Spleen (tissue), 11 donors: ENCODE data around the gene BLOC1S1. TPM values are rescaled to one million over a fixed set of nuclear protein-coding genes. Genes with fewer than 3 reads are reported as not detected.

ENCODE experiments used
- DNase-seq: peaks from one replicate; pipeline ENCODE4 v3.0.0-alpha.2; 2020
- H3K27ac ChIP-seq, 8 donors: fragments of 200-600 bp; sonication (generic) in 7 of 8; 1 replicate in 4 of 8; 2 replicates in 4 of 8; pipeline versions ENCODE4 v1.5.0 to v1.8.0; 2016 to 2021; ENCODE audit warnings: inconsistent platforms in 4 of 8, mild to moderate bottlenecking in 4 of 8, moderate library complexity in 1 of 8
- H3K27me3 ChIP-seq, 7 donors: fragments of 200-600 bp; sonication (generic) in 6 of 7; replicated peaks in 1 of 7; 1 replicate in 4 of 7; 2 replicates in 3 of 7; pipeline versions ENCODE4 v1.5.0 to v1.8.0; 2016 to 2021; ENCODE audit warnings: inconsistent platforms in 3 of 7, mild to moderate bottlenecking in 1 of 7
- H3K36me3 ChIP-seq, 6 donors: fragments of 200-600 bp; sonication (generic) in 5 of 6; 1 replicate in 4 of 6; 2 replicates in 2 of 6; pipeline versions ENCODE4 v1.5.0 to v1.8.0; 2016 to 2021; ENCODE audit warnings: inconsistent platforms in 2 of 6
- H3K4me1 ChIP-seq, 6 donors: fragments of 200-600 bp; sonication (generic) in 5 of 6; 1 replicate in 3 of 6; 2 replicates in 3 of 6; pipeline versions ENCODE4 v1.5.0 to v1.8.0; 2016 to 2021; ENCODE audit warnings: inconsistent platforms in 3 of 6
- H3K4me3 ChIP-seq, 8 donors: fragments of 200-600 bp; sonication (generic) in 7 of 8; 1 replicate in 4 of 8; 2 replicates in 4 of 8; pipeline versions ENCODE4 v1.5.0 to v1.8.0; 2016 to 2021; ENCODE audit warnings: inconsistent platforms in 4 of 8, mild to moderate bottlenecking in 4 of 8, moderate library complexity in 2 of 8
- H3K9me3 ChIP-seq, 8 donors: fragments of 200-600 bp; sonication (generic) in 7 of 8; 1 replicate in 4 of 8; 2 replicates in 4 of 8; pipeline versions ENCODE4 v1.5.0 to v1.8.0; 2016 to 2021; ENCODE audit warnings: inconsistent platforms in 4 of 8
- POLR2A ChIP-seq, 3 donors: fragments of 450-650 bp; IDR thresholded peaks; one replicate each; pipeline ENCODE4 v1.5.1; 2017; ENCODE audit warnings: antibody characterized with exemption in 3 of 3, mild to moderate bottlenecking in 1 of 3
- POLR2AphosphoS5 ChIP-seq, 3 donors: sonication (generic); formaldehyde crosslinking; IDR thresholded peaks; one replicate each; pipeline ENCODE4 v1.5.1; 2017; ENCODE audit warnings: antibody characterized with exemption in 3 of 3
- WGBS, 5 donors: extraction: QIAGEN DNeasy Blood & Tissue Kit in 3 of 5; methylation state at CpG; one replicate each; pipeline versions ENCODE4 v1.1.5 to v1.1.7; 2013 to 2018; 5-methylcytosine and 5-hydroxymethylcytosine counted together
- intact Hi-C: fragments of 100-400 bp; cut with DNase I; formaldehyde crosslinking; loops from one replicate; pipeline ENCODE4 v1.15.0; 2023; ENCODE audit warnings: low total_unique reads
- polyA plus RNA-seq, 3 donors: library from polyadenylated mRNA; stranded (reverse); fragments of 200-250 nt; gene quantifications; one replicate each; pipeline ENCODE4 v1.2.1, GENCODE V29; 2013
- total RNA-seq, 7 donors: library from RNA; depleted of rRNA in 3 of 7; stranded (reverse); fragments of >200 nt in 3 of 7; fragmentation: NEBNext Ultra II Directional in 4 of 7; extraction: Animal tissue kit (Norgen Biotek cat#: 25700) in 4 of 7; gene quantifications; one replicate each; pipeline versions ENCODE4 v1.1.0 to v1.2.1, GENCODE V29; 2016 to 2021
- TF ChIP-seq, protein P1 (sequence below), 11 experiments: fragments of 200-600 bp in 7 of 11; fragments of 450-650 bp in 4 of 11; sonication (generic) in 4 of 11; IDR thresholded peaks in 8 of 11; conservative IDR thresholded peaks in 3 of 11; 1 replicate in 7 of 11; 2 replicates in 4 of 11; pipeline versions ENCODE4 v1.4.0 to v1.8.0; 2016 to 2021; ENCODE audit warnings: antibody characterized with exemption in 11 of 11, inconsistent platforms in 4 of 11, mild to moderate bottlenecking in 1 of 11
- donor health status: healthy with polysubstance abuse.
- donor health status: DM: no; HTN: no; CAD: no; lungs with moderate emphysema.
- donor health status: DM: no; HTN: no; CAD: no.
- donor health status: Bipolar disorder and iron deficiency.
- donor health status: healthy.
- donor health status: DM: no; HTN: no; CAD: no.
- donor health status: DM: yes; HTN: yes; CAD: no.

The BLOC1S1 gene
- total and polyA plus RNA-seq, 10 donors: 113 to 304 (median 212) TPM

GRCh38 chr12:55700255-55701018, 15.4 kb upstream of the BLOC1S1 start:
- WGBS, 5 donors: 78 to 89% (median 88%) methylated on average over 12 to 21 of the region's 21 CpGs
- Histone ChIP-seq H3K4me3 (no peak overlapping the region), H3K9me3 (no peaks in the 10 kb centered on the region), H3K27ac (no peak overlapping the region), H3K27me3 (no peaks in the 10 kb centered on the region), H3K4me1 (peaks cover 0 to 10% (median 0%) of the 10 kb centered on the region in 6 donors), H3K36me3 (peaks cover 0 to 14% (median 0%) of the 10 kb centered on the region in 6 donors)
- TF ChIP-seq, protein P1, sequence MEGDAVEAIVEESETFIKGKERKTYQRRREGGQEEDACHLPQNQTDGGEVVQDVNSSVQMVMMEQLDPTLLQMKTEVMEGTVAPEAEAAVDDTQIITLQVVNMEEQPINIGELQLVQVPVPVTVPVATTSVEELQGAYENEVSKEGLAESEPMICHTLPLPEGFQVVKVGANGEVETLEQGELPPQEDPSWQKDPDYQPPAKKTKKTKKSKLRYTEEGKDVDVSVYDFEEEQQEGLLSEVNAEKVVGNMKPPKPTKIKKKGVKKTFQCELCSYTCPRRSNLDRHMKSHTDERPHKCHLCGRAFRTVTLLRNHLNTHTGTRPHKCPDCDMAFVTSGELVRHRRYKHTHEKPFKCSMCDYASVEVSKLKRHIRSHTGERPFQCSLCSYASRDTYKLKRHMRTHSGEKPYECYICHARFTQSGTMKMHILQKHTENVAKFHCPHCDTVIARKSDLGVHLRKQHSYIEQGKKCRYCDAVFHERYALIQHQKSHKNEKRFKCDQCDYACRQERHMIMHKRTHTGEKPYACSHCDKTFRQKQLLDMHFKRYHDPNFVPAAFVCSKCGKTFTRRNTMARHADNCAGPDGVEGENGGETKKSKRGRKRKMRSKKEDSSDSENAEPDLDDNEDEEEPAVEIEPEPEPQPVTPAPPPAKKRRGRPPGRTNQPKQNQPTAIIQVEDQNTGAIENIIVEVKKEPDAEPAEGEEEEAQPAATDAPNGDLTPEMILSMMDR (IDR thresholded peaks at IDR 0.05 in 8 of 11, conservative IDR thresholded peaks at IDR 0.05 in 3 of 11): no peak
- TF ChIP-seq POLR2AphosphoS5 (IDR thresholded peaks at IDR 0.05) (no peak), POLR2A (IDR thresholded peaks at IDR 0.05) (no peak)
- intact Hi-C loops: no loop called here
- peak; percentile 68 for DNase-seq

DNA sequence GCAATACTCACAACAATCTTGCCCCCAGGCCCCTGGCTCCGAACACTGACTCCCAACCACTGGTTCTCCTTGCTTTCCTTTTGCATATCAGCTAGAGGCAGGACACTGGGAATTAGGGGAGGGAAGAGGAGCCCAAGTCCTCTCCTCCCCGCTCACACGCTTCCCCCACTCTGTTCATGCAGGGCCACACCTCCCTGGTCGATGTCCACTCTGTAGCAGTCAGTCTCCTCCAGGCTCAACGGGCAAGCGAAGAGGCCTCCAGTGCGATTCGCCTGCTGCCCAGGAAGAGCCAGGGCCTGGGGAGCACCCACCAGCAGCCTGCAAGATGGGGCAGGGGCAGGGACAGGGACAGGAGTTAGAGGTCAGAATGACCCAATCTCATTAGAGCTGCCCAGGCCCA, 13.0 kb upstream of the BLOC1S1 start:
- Histone ChIP-seq H3K4me1 (peaks cover 0 to 34% (median 15%) of the 10 kb centered on the region in 6 donors), H3K9me3 (no peaks in the 10 kb centered on the region), H3K4me3 (no peak overlapping the region), H3K36me3 (no peaks in the 10 kb centered on the region), H3K27me3 (peaks cover 0 to 11% (median 0%) of the 10 kb centered on the region in 7 donors), H3K27ac (no peak overlapping the region)
- 80 to 98% (median 90%) methylated on average over 8 of the region's 8 CpGs for WGBS, 5 donors
- peak; percentile 60 for DNase-seq
- intact Hi-C loops: no loop called here
- TF ChIP-seq, protein P1 (IDR thresholded peaks at IDR 0.05 in 8 of 11, conservative IDR thresholded peaks at IDR 0.05 in 3 of 11): no peak
- TF ChIP-seq POLR2A (IDR thresholded peaks at IDR 0.05) (no peak), POLR2AphosphoS5 (IDR thresholded peaks at IDR 0.05) (no peak)

- intact Hi-C loops: no loop called here
- no peak overlapping the region for H3K27ac ChIP-seq
Observed at GRCh38 chr12:55703288-55703687, 12.6 kb upstream of the BLOC1S1 start.

More at GRCh38 chr12:55703288-55703687, 12.6 kb upstream of the BLOC1S1 start:
- Histone ChIP-seq H3K9me3 (no peaks in the 10 kb centered on the region), H3K27me3 (peaks cover 0 to 14% (median 0%) of the 10 kb centered on the region in 7 donors), H3K36me3 (no peaks in the 10 kb centered on the region), H3K4me1 (peaks cover 2 to 39% (median 19%) of the 10 kb centered on the region in 6 donors), H3K4me3 (no peak overlapping the region)
- WGBS, 5 donors: 69 to 84% (median 73%) methylated on average over 2 of the region's 2 CpGs
- peak; percentile 18 for DNase-seq
- TF ChIP-seq POLR2AphosphoS5 (IDR thresholded peaks at IDR 0.05) (no peak), POLR2A (IDR thresholded peaks at IDR 0.05) (no peak)
- TF ChIP-seq, protein P1 (IDR thresholded peaks at IDR 0.05 in 8 of 11, conservative IDR thresholded peaks at IDR 0.05 in 3 of 11): no peak
